HepG2 (cell line): ENCODE data around the gene RRBP1. TPM values are rescaled to one million over a fixed set of nuclear protein-coding genes. Genes with fewer than 3 reads are reported as not detected.
A peak's percentile ranks its signal among the peaks of the same experiment; 100 is the strongest.

Source experiments
- CHD4 ChIP-seq: fragments of 200-600 bp; sonication (generic); IDR thresholded peaks from 2 replicates; pipeline ENCODE4 v1.7.0; 2017; ENCODE audit warnings: mild to moderate bottlenecking, low read length, borderline replicate concordance
- DR1 ChIP-seq: sonication (generic); formaldehyde crosslinking; IDR thresholded peaks from 2 replicates; pipeline ENCODE4 v1.8.0; 2021; ENCODE audit warnings: mild to moderate bottlenecking, missing genetic modification reagents, inconsistent platforms
- FOXC1 ChIP-seq: sonication (generic); formaldehyde crosslinking; IDR thresholded peaks from 2 replicates; pipeline ENCODE4 v1.8.0; 2022; ENCODE audit warnings: mild to moderate bottlenecking, missing genetic modification reagents, borderline replicate concordance
- HNRNPH1 ChIP-seq: fragments of 200-400 bp; formaldehyde crosslinking; optimal IDR thresholded peaks from 2 replicates; pipeline ENCODE3; 2017; ENCODE audit warnings: mild to moderate bottlenecking, low read depth, low read length
- JUNB ChIP-seq: sonication (generic); formaldehyde crosslinking; IDR thresholded peaks from 2 replicates; pipeline ENCODE4 v1.8.0; 2022; ENCODE audit warnings: missing genetic modification reagents, mild to moderate bottlenecking, borderline replicate concordance
- MEF2D ChIP-seq: sonication (generic); formaldehyde crosslinking; IDR thresholded peaks from 2 replicates; pipeline ENCODE4 v1.5.1; 2020; ENCODE audit warnings: mild to moderate bottlenecking, missing genetic modification reagents
- MTA3 ChIP-seq: sonication (generic); formaldehyde crosslinking; IDR thresholded peaks from 2 replicates; pipeline ENCODE4 v1.4.0; 2020; ENCODE audit warnings: missing genetic modification reagents
- NAIF1 ChIP-seq: sonication (generic); formaldehyde crosslinking; IDR thresholded peaks from 2 replicates; pipeline ENCODE4 v1.5.0; 2020; ENCODE audit warnings: mild to moderate bottlenecking, missing genetic modification reagents, borderline replicate concordance
- REXO4 ChIP-seq: sonication (generic); formaldehyde crosslinking; IDR thresholded peaks from 2 replicates; pipeline ENCODE4 v1.8.0; 2022; ENCODE audit warnings: missing genetic modification reagents, mild to moderate bottlenecking, borderline replicate concordance
- RFXANK ChIP-seq: IDR thresholded peaks from 2 replicates; pipeline ENCODE4 v1.6.1; 2016
- THRA ChIP-seq: sonication (generic); formaldehyde crosslinking; IDR thresholded peaks from 2 replicates; pipeline ENCODE4 v1.4.0; 2020; ENCODE audit warnings: missing genetic modification reagents, borderline replicate concordance
- U2AF1 ChIP-seq: fragments of 200-400 bp; formaldehyde crosslinking; optimal IDR thresholded peaks from 2 replicates; pipeline ENCODE3; 2017; ENCODE audit warnings: mild to moderate bottlenecking, low read depth, low read length
- ZBTB20 ChIP-seq: sonication (generic); formaldehyde crosslinking; IDR thresholded peaks from 2 replicates; pipeline ENCODE4 v1.8.1; 2023; ENCODE audit warnings: missing genetic modification reagents, low read depth, mild to moderate bottlenecking, borderline replicate concordance
- ZBTB8A ChIP-seq: sonication (generic); formaldehyde crosslinking; IDR thresholded peaks from 2 replicates; pipeline ENCODE4 v1.4.0; 2020; ENCODE audit warnings: mild to moderate bottlenecking, low read depth, missing genetic modification reagents, borderline replicate concordance
- ZC3H13 ChIP-seq: sonication (generic); formaldehyde crosslinking; IDR thresholded peaks from 2 replicates; pipeline ENCODE4 v1.8.1; 2023; ENCODE audit warnings: mild to moderate bottlenecking, missing genetic modification reagents, moderate library complexity
- ZNF883 ChIP-seq: sonication (generic); formaldehyde crosslinking; IDR thresholded peaks from 2 replicates; pipeline ENCODE4 v1.5.1; 2020; ENCODE audit warnings: mild to moderate bottlenecking, missing genetic modification reagents; ENCODE audit errors: not compliant biosample characterization
- ZSCAN31 ChIP-seq: sonication (generic); formaldehyde crosslinking; IDR thresholded peaks from 2 replicates; pipeline ENCODE4 v1.5.0; 2020; ENCODE audit warnings: low read depth, mild to moderate bottlenecking, missing genetic modification reagents
- polyA plus RNA-seq, 8 experiments: library from polyadenylated mRNA; depleted of rRNA in 3 of 8; stranded (reverse) in 7 of 8; unstranded in 1 of 8; fragments of >200 nt; fragmentation: Illumina TruSeq in 4 of 8; extraction: Trizol in 4 of 8; gene quantifications; 2 replicates each; pipeline versions ENCODE4 v1.2.1 to v1.2.3, GENCODE V29; 2011 to 2016; ENCODE audit warnings: low read depth in 4 of 8, missing spikeins in 1 of 8, mixed read lengths in 1 of 8; ENCODE audit not compliant: insufficient read depth in 1 of 8
- total RNA-seq, 5 experiments: library from RNA; depleted of rRNA; stranded (reverse); fragments of >200 nt; fragmentation: Illumina TruSeq; extraction: Trizol; gene quantifications; 2 replicates each; pipeline ENCODE4 v1.2.3, GENCODE V29; 2016; ENCODE audit warnings: low read depth in 1 of 5
- TF ChIP-seq, protein P1 (sequence below): sonication (generic); formaldehyde crosslinking; IDR thresholded peaks from 2 replicates; pipeline ENCODE4 v1.4.0; 2020; ENCODE audit warnings: missing genetic modification reagents
- TF ChIP-seq, protein P2 (sequence below): IDR thresholded peaks from 2 replicates; pipeline ENCODE4 v1.4.0; 2020; ENCODE audit warnings: mild to moderate bottlenecking, missing genetic modification reagents
- TF ChIP-seq, protein P3 (sequence below): sonication (generic); formaldehyde crosslinking; IDR thresholded peaks from 2 replicates; pipeline ENCODE4 v1.5.1; 2020; ENCODE audit warnings: missing genetic modification reagents, mild to moderate bottlenecking, borderline replicate concordance

Gene RRBP1
- total and polyA plus RNA-seq, 2 of the 13 experiments (the other 11 are each of a cell fraction or from before 2014, with no cell fraction given): 150 to 222 TPM

DNA sequence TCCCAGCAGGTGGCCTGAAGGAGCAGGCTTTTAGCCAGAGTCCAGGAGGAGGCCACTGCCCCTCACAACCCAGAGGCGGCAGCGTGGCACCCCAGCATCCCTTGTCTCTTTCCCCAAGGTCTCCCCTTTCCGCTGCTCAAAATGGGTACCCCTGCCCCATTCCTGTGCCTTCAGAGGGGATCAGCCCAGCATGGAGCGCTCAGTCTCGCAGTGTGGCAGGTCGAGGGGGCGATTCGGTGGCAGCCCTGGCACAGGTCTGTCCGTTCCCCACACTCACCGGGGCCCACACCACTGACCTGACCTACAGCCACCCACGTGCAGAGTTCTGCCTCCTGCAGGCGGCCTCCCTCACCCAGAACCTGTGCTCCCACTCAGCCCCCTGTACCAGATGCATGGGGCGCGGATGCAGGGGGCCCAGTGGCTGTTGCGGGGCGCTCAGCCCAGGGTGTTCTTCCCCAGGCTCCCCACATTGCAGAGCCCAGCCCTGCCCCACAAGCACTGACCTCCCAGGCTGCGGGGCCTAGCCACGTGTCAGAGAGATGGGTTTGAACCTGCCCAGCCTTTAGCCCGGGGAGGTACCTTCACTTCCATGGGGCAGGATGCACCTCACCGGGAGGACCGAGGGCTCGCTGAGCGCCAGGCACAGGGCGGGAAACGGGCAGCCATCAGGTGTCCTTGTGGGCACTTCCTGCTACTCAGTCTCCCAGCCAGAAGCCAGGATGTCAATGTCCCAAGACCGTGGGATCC is 70.3 kb downstream of the RRBP1 start (continued):
- TF ChIP-seq ZBTB20 (CRISPR knock-in tag) (no peak), ZSCAN31 (CRISPR knock-in tag) (0 out of 2 replicates have a peak, but pooled peaks have one; percentile 35), MTA3 (CRISPR knock-in tag) (no peak), RFXANK (CRISPR knock-in tag) (no peak), THRA (CRISPR knock-in tag) (no peak), JUNB (CRISPR knock-in tag) (no peak), CHD4 (no peak), ZNF883 (CRISPR knock-in tag) (peak; percentile 36), ZBTB8A (CRISPR knock-in tag) (no peak), U2AF1 (peak; percentile 81), NAIF1 (no peak), DR1 (CRISPR knock-in tag) (peak; percentile 21; the same call in 1 of the 2 replicates), REXO4 (no peak; the same call in 1 of the 2 replicates), ZC3H13 (CRISPR knock-in tag) (no peak; the same call in 1 of the 2 replicates), MEF2D (CRISPR knock-in tag) (0 out of 2 replicates have a peak, but pooled peaks have one; percentile 1), FOXC1 (no peak), HNRNPH1 (peak; percentile 28)
- TF ChIP-seq, protein P1, sequence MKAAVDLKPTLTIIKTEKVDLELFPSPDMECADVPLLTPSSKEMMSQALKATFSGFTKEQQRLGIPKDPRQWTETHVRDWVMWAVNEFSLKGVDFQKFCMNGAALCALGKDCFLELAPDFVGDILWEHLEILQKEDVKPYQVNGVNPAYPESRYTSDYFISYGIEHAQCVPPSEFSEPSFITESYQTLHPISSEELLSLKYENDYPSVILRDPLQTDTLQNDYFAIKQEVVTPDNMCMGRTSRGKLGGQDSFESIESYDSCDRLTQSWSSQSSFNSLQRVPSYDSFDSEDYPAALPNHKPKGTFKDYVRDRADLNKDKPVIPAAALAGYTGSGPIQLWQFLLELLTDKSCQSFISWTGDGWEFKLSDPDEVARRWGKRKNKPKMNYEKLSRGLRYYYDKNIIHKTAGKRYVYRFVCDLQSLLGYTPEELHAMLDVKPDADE (CRISPR knock-in tag): no peak
- TF ChIP-seq, protein P2, sequence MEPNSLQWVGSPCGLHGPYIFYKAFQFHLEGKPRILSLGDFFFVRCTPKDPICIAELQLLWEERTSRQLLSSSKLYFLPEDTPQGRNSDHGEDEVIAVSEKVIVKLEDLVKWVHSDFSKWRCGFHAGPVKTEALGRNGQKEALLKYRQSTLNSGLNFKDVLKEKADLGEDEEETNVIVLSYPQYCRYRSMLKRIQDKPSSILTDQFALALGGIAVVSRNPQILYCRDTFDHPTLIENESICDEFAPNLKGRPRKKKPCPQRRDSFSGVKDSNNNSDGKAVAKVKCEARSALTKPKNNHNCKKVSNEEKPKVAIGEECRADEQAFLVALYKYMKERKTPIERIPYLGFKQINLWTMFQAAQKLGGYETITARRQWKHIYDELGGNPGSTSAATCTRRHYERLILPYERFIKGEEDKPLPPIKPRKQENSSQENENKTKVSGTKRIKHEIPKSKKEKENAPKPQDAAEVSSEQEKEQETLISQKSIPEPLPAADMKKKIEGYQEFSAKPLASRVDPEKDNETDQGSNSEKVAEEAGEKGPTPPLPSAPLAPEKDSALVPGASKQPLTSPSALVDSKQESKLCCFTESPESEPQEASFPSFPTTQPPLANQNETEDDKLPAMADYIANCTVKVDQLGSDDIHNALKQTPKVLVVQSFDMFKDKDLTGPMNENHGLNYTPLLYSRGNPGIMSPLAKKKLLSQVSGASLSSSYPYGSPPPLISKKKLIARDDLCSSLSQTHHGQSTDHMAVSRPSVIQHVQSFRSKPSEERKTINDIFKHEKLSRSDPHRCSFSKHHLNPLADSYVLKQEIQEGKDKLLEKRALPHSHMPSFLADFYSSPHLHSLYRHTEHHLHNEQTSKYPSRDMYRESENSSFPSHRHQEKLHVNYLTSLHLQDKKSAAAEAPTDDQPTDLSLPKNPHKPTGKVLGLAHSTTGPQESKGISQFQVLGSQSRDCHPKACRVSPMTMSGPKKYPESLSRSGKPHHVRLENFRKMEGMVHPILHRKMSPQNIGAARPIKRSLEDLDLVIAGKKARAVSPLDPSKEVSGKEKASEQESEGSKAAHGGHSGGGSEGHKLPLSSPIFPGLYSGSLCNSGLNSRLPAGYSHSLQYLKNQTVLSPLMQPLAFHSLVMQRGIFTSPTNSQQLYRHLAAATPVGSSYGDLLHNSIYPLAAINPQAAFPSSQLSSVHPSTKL (CRISPR knock-in tag): no peak
- TF ChIP-seq, protein P3, sequence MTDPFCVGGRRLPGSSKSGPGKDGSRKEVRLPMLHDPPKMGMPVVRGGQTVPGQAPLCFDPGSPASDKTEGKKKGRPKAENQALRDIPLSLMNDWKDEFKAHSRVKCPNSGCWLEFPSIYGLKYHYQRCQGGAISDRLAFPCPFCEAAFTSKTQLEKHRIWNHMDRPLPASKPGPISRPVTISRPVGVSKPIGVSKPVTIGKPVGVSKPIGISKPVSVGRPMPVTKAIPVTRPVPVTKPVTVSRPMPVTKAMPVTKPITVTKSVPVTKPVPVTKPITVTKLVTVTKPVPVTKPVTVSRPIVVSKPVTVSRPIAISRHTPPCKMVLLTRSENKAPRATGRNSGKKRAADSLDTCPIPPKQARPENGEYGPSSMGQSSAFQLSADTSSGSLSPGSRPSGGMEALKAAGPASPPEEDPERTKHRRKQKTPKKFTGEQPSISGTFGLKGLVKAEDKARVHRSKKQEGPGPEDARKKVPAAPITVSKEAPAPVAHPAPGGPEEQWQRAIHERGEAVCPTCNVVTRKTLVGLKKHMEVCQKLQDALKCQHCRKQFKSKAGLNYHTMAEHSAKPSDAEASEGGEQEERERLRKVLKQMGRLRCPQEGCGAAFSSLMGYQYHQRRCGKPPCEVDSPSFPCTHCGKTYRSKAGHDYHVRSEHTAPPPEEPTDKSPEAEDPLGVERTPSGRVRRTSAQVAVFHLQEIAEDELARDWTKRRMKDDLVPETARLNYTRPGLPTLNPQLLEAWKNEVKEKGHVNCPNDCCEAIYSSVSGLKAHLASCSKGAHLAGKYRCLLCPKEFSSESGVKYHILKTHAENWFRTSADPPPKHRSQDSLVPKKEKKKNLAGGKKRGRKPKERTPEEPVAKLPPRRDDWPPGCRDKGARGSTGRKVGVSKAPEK (CRISPR knock-in tag): 0 out of 2 replicates have a peak, but pooled peaks have one; percentile 17
